ENCODE data around the gene RBP2.
"Not testable (repeated sequence)": the region's sequence is repeated elsewhere in the genome, so short reads cannot be mapped to it uniquely, and the experiment has no call there.

RBP2 gene

GRCh38 chr3:139416275-139416674 lies 60.0 kb downstream of the RBP2 start:
- H3K4me3 ChIP-seq (ENCODE audit: low read depth, low read length) = no peak overlapping the region
- TF ChIP-seq CTCF (IDR thresholded peaks at IDR 0.05; ENCODE audit: insufficient read depth, low read depth, low read length, missing control alignments) = no peak
- DNase-seq (ENCODE audit: low read depth) = no peak

GRCh38 chr3:139414608-139415224 lies 61.6 kb downstream of the RBP2 start:
- no peak for DNase-seq (ENCODE audit: low read depth)
- TF ChIP-seq CTCF (IDR thresholded peaks at IDR 0.05; ENCODE audit: insufficient read depth, low read depth, low read length, missing control alignments) = no peak
- H3K4me3 ChIP-seq (ENCODE audit: low read depth, low read length) = no peak overlapping the region

GRCh38 chr3:139412891-139413290 lies 63.4 kb downstream of the RBP2 start:
- DNase-seq (ENCODE audit: low read depth); H3K4me3 ChIP-seq (ENCODE audit: low read depth, low read length): not testable (repeated sequence)
